H1 (cell line): Measurements from ENCODE around the gene NCK2. TPM values are rescaled to one million over a fixed set of nuclear protein-coding genes. Genes with fewer than 3 reads are reported as not detected.

Source experiments
- CTCF ChIA-PET: fragments of 300-600 bp; sonication (Branson Sonifier 250); formaldehyde crosslinking; loops from one replicate; lab custom pipeline; 2021; ENCODE audit not compliant: partially characterized antibody; lab: Charles Lee
- POLR2A ChIA-PET: fragments of 300-600 bp; sonication (Branson Sonifier 250); formaldehyde crosslinking; loops from one replicate; lab custom pipeline; 2021; ENCODE audit warnings: inconsistent platforms; ENCODE audit not compliant: partially characterized antibody; lab: Charles Lee
- DNase-seq, 2 experiments: peaks; one replicate each; pipeline versions ENCODE4 v3.0.0 to v3.0.0-alpha.2; 2010 to 2022; ENCODE audit warnings: low spot score in 2 of 2, low read depth in 1 of 2, mixed read lengths in 1 of 2
- FAIRE-seq: peaks from 2 replicates; lab custom pipeline; 2011; peaks lifted over from hg19 to GRCh38; lab: Jason Lieb, UNC
- H2AFZ ChIP-seq: 2 replicates; pipeline ENCODE4 v1.8.1; 2012; ENCODE audit warnings: low read length, inconsistent platforms
- H2AK5ac ChIP-seq: 2 replicates; pipeline ENCODE4 v1.6.1; 2013; ENCODE audit warnings: low read depth, low read length
- H2BK120ac ChIP-seq: replicated peaks from 2 replicates; pipeline ENCODE3; 2013; ENCODE audit warnings: low read depth, low read length, inconsistent platforms
- H2BK12ac ChIP-seq: 2 replicates; pipeline ENCODE4 v1.6.1; 2013; ENCODE audit warnings: low read depth, low read length
- H2BK15ac ChIP-seq: 2 replicates; pipeline ENCODE4 v1.6.1; 2013; ENCODE audit warnings: low read length
- H2BK20ac ChIP-seq: 2 replicates; pipeline ENCODE4 v1.6.1; 2013; ENCODE audit warnings: low read length
- H2BK5ac ChIP-seq: 2 replicates; pipeline ENCODE4 v1.6.1; 2013; ENCODE audit warnings: low read depth, low read length
- H3K14ac ChIP-seq: 2 replicates; pipeline ENCODE4 v1.6.1; 2013; ENCODE audit warnings: inconsistent platforms; ENCODE audit not compliant: insufficient read length
- H3K18ac ChIP-seq: 2 replicates; pipeline ENCODE4 v1.6.1; 2013; ENCODE audit warnings: low read length; ENCODE audit errors: extremely low read depth
- H3K23ac ChIP-seq: 2 replicates; pipeline ENCODE4 v1.6.1; 2013; ENCODE audit warnings: inconsistent platforms; ENCODE audit not compliant: insufficient read length
- H3K23me2 ChIP-seq: 2 replicates; pipeline ENCODE4 v1.6.1; 2013; ENCODE audit warnings: low read depth, low read length
- H3K27ac ChIP-seq: 2 replicates; pipeline ENCODE4 v1.6.1; 2011; ENCODE audit warnings: low read depth, low read length, inconsistent platforms
- H3K27me3 ChIP-seq, 4 experiments: replicated peaks in 1 of 4; 1 replicate in 1 of 4; 2 replicates in 3 of 4; pipeline versions ENCODE4 v1.6.1 to v1.8.1; 2011 to 2013; ENCODE audit warnings: low read length in 3 of 4, mild to moderate bottlenecking in 3 of 4, inconsistent platforms in 2 of 4, mixed read lengths in 2 of 4, moderate library complexity in 1 of 4; ENCODE audit not compliant: control insufficient read depth in 3 of 4, insufficient read depth in 3 of 4; ENCODE audit errors: extremely low read depth in 1 of 4
- H3K36me3 ChIP-seq, 4 experiments: 2 replicates each; pipeline versions ENCODE4 v1.6.1 to v1.8.1; 2011 to 2013; ENCODE audit warnings: mild to moderate bottlenecking in 4 of 4, low read length in 3 of 4, moderate library complexity in 2 of 4, control low read depth in 1 of 4, inconsistent platforms in 1 of 4; ENCODE audit not compliant: insufficient read depth in 4 of 4, control insufficient read depth in 2 of 4
- H3K4ac ChIP-seq: replicated peaks from 2 replicates; pipeline ENCODE3; 2013; ENCODE audit warnings: low read length, low read depth, mixed read lengths, inconsistent platforms; ENCODE audit not compliant: insufficient read length
- H3K4me1 ChIP-seq, 4 experiments: replicated peaks in 1 of 4; 1 replicate in 1 of 4; 2 replicates in 3 of 4; pipeline versions ENCODE4 v1.6.1 to v1.8.1; 2011 to 2013; ENCODE audit warnings: low read length in 3 of 4, inconsistent platforms in 2 of 4, mixed read lengths in 1 of 4; ENCODE audit not compliant: insufficient read depth in 4 of 4, control insufficient read depth in 3 of 4
- H3K4me2 ChIP-seq, 2 experiments: 2 replicates each; pipeline versions ENCODE4 v1.6.1 to v1.8.1; 2011 to 2013; ENCODE audit warnings: low read depth in 2 of 2, low read length in 2 of 2, control low read depth in 1 of 2, inconsistent platforms in 1 of 2, mild to moderate bottlenecking in 1 of 2; ENCODE audit not compliant: insufficient read depth in 1 of 2
- H3K4me3 ChIP-seq, 4 experiments: fragments of 200-600, 300-600 bp in 1 of 4; sonication (generic), shearing (Covaris generic), sonication (Bioruptor Twin) in 1 of 4; 2 replicates each; pipeline versions ENCODE4 v1.5.1 to v1.8.1; 2011 to 2016; ENCODE audit warnings: low read length in 4 of 4, low read depth in 3 of 4, control low read depth in 2 of 4, inconsistent platforms in 2 of 4, mild to moderate bottlenecking in 2 of 4, mixed read lengths in 1 of 4, moderate library complexity in 1 of 4; ENCODE audit not compliant: insufficient read depth in 2 of 4; ENCODE audit errors: extremely low read depth in 1 of 4
- H3K56ac ChIP-seq: replicated peaks from 2 replicates; pipeline ENCODE3; 2013; ENCODE audit warnings: low read depth, mild to moderate bottlenecking, mixed read lengths, low read length, inconsistent platforms; ENCODE audit not compliant: insufficient read length
- H3K79me1 ChIP-seq: 2 replicates; pipeline ENCODE4 v1.6.1; 2013; ENCODE audit warnings: low read depth, low read length, control low read depth
- H3K79me2 ChIP-seq, 2 experiments: 2 replicates each; pipeline versions ENCODE4 v1.6.1 to v1.8.1; 2012 to 2013; ENCODE audit warnings: low read length in 2 of 2, mild to moderate bottlenecking in 2 of 2, inconsistent platforms in 1 of 2; ENCODE audit not compliant: insufficient read depth in 2 of 2, control insufficient read depth in 1 of 2
- H3K9ac ChIP-seq, 4 experiments: replicated peaks in 1 of 4; 1 replicate in 1 of 4; 2 replicates in 3 of 4; pipeline versions ENCODE4 v1.6.1 to v1.8.1; 2011 to 2013; ENCODE audit warnings: low read depth in 3 of 4, low read length in 3 of 4, control low read depth in 2 of 4, mild to moderate bottlenecking in 2 of 4, moderate library complexity in 2 of 4, inconsistent platforms in 1 of 4; ENCODE audit errors: extremely low read depth in 1 of 4
- H3K9me3 ChIP-seq, 2 experiments: 2 replicates each; pipeline versions ENCODE4 v1.6.1 to v1.8.1; 2012 to 2013; ENCODE audit warnings: mild to moderate bottlenecking in 2 of 2, moderate library complexity in 2 of 2, control low read depth in 1 of 2, inconsistent platforms in 1 of 2, low read depth in 1 of 2, low read length in 1 of 2, mixed read lengths in 1 of 2; ENCODE audit not compliant: insufficient read depth in 2 of 2
- H4K20me1 ChIP-seq, 2 experiments: replicated peaks in 1 of 2; 2 replicates each; pipeline versions ENCODE3 to v1.8.1; 2011 to 2013; ENCODE audit warnings: inconsistent platforms in 2 of 2, low read length in 2 of 2, mild to moderate bottlenecking in 1 of 2; ENCODE audit not compliant: insufficient read depth in 2 of 2, control insufficient read depth in 1 of 2
- H4K5ac ChIP-seq: 2 replicates; pipeline ENCODE4 v1.6.1; 2013; ENCODE audit warnings: low read length, low read depth, mixed read lengths, inconsistent platforms; ENCODE audit not compliant: insufficient read length
- H4K8ac ChIP-seq: 2 replicates; pipeline ENCODE4 v1.8.0; 2013; ENCODE audit warnings: mild to moderate bottlenecking, moderate library complexity, low read length, inconsistent platforms; ENCODE audit not compliant: insufficient read depth; ENCODE audit errors: extremely low read depth
- H4K91ac ChIP-seq: replicated peaks from 2 replicates; pipeline ENCODE3; 2013; ENCODE audit warnings: low read length, mixed read lengths, inconsistent platforms; ENCODE audit not compliant: insufficient read length
- TEAD4 ChIP-seq: IDR thresholded peaks from 2 replicates; pipeline ENCODE4 v1.6.1; 2012; ENCODE audit warnings: low read depth, low read length, inconsistent platforms, mixed read lengths
- WGBS, 2 experiments: shearing (Covaris generic) in 1 of 2; methylation state at CpG; one replicate each; pipeline versions ENCODE4 v1.1.6 to v1.1.7; 2013 to 2015; ENCODE audit warnings: low lambda C conversion rate in 2 of 2, mixed read lengths in 2 of 2, inconsistent platforms in 1 of 2, low coverage in 1 of 2, missing lambda C conversion rate in 1 of 2; ENCODE audit not compliant: insufficient replicate concordance in 2 of 2, insufficient coverage in 1 of 2, insufficient read length in 1 of 2; ENCODE audit errors: extremely low coverage in 1 of 2, missing lambda C conversion rate in 1 of 2; 5-methylcytosine and 5-hydroxymethylcytosine counted together
- polyA plus RNA-seq, 7 experiments: library from polyadenylated mRNA; depleted of rRNA in 3 of 7; stranded (reverse) in 5 of 7; unstranded in 2 of 7; fragments of >200 nt in 5 of 7; fragments of 200-250 nt in 2 of 7; gene quantifications; 1 replicate in 5 of 7; 2 replicates in 1 of 7; 4 replicates in 1 of 7; pipeline versions ENCODE4 v1.2.1 to v1.2.3, GENCODE V29; 2011 to 2013; ENCODE audit warnings: missing spikeins in 2 of 7, mixed read lengths in 2 of 7
- total RNA-seq: library from RNA; stranded (reverse); fragmentation: NEBNext Ultra II Directional; extraction: Animal tissue kit (Norgen Biotek cat#: 25700); gene quantifications from 2 replicates; pipeline ENCODE4 v1.2.1, GENCODE V29; 2021
- TF ChIP-seq, protein P1 (sequence below): IDR thresholded peaks from 2 replicates; pipeline ENCODE4 v1.6.1; 2012; ENCODE audit warnings: low read length, inconsistent platforms

The NCK2 gene
- total and polyA plus RNA-seq, 2 of the 8 experiments (the other 6 are each of a cell fraction or from before 2014, with no cell fraction given): 30.3 to 65.7 TPM

DNA sequence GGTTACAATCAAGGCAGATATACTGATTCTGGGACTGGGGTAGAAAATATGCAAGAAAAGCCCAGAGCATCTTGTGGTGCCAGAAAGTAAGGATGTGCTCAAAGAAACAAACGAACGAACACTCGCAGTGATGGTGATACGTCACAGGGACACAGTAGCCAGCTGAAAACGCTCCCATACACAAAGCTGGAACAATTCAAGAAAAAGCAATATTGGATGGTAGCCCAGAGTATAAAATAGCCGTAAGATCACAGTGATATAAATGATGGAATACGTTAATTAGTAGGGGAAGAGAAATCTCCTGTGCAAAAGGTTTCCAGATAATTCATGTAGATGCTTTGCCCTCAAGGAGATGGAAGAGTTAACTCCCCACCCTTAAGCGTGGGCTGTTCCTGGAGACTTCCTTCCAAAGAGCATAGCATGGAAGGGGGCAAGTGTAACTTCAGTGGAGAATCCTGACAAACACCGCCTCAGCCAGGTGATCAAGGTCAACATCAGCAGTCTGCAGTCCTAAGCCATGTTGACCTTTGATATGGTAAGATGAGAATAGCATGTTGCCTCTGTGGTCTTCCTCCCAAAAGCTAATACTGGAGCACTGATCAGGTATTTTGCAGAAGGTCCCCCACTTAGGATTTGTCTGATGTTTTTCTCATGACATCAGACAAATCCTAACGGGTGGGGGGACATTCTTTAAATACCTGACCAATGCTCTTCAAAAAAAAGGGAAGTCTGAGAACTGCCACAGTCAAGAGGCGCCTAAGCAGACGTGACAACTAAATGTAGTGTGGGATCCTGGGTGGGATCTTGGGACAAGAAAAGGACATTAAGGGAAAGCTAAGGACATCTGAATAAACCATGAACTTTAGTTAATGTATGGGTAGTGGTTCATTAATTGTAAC is 99.0 kb downstream of the NCK2 start:
- TF ChIP-seq TEAD4: 0 out of 2 replicates have a peak, but pooled peaks have one; percentile 47
- TF ChIP-seq, protein P1, sequence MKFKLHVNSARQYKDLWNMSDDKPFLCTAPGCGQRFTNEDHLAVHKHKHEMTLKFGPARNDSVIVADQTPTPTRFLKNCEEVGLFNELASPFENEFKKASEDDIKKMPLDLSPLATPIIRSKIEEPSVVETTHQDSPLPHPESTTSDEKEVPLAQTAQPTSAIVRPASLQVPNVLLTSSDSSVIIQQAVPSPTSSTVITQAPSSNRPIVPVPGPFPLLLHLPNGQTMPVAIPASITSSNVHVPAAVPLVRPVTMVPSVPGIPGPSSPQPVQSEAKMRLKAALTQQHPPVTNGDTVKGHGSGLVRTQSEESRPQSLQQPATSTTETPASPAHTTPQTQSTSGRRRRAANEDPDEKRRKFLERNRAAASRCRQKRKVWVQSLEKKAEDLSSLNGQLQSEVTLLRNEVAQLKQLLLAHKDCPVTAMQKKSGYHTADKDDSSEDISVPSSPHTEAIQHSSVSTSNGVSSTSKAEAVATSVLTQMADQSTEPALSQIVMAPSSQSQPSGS: no peak
- no peak overlapping the region for H4K8ac ChIP-seq
- ChIA-PET POLR2A (no interaction called here), CTCF (interaction anchor here (0.5 to 1.2 kb wide), 3 partner anchors 13 to 97 kb away, joined by 3 to 4 read pairs (median 4); no protein-coding TSS in a partner anchor)
- H4K5ac ChIP-seq: no peak overlapping the region
- H3K36me3 ChIP-seq: no peaks in the 10 kb centered on the region
- H2BK20ac ChIP-seq: no peak overlapping the region
- H3K23me2 ChIP-seq: no peaks in the 10 kb centered on the region; the same call in 1 of the 2 replicates
- no peak for DNase-seq
- no peak overlapping the region for H3K4me3 ChIP-seq
- WGBS, 2 experiments: 81% methylated on average over 12 of the region's 12 CpGs; no CpG with 5 or more reads in 1 of the 2 experiments
- peak overlapping the region in 1 of 2 experiments; percentile 40; a peak in 1 of 4 replicates for H3K4me2 ChIP-seq
- 0 out of 2 replicates have a peak overlapping the region, but pooled peaks have one; percentile 58 for H2AK5ac ChIP-seq
- no peaks in the 10 kb centered on the region for H3K27me3 ChIP-seq
- H4K20me1 ChIP-seq: peaks cover 0 to 4% of the 10 kb centered on the region in 2 experiments
- no peak overlapping the region for H4K91ac ChIP-seq
- no peak overlapping the region for H2BK120ac ChIP-seq
- peaks cover 5% of the 10 kb centered on the region; the same call in 1 of the 2 replicates for H3K79me1 ChIP-seq
- no peaks in the 10 kb centered on the region for H3K9me3 ChIP-seq
- H3K18ac ChIP-seq: no peak overlapping the region
- H3K23ac ChIP-seq: no peak overlapping the region
- H2BK5ac ChIP-seq: no peak overlapping the region
- H3K27ac ChIP-seq: no peak overlapping the region
- no peak overlapping the region for H3K56ac ChIP-seq
- no peak overlapping the region for H3K14ac ChIP-seq
- H3K4me1 ChIP-seq: peaks cover 1 to 22% (median 5%) of the 10 kb centered on the region in 4 experiments; a peak in 6 of 7 replicates
- no peak overlapping the region for H2AFZ ChIP-seq
- H2BK12ac ChIP-seq: peak overlapping the region; percentile 77; the same call in 1 of the 2 replicates
- no peak overlapping the region for H3K4ac ChIP-seq
- FAIRE-seq: no peak
- H2BK15ac ChIP-seq: peak overlapping the region; percentile 32; the same call in 1 of the 2 replicates
- peaks cover 0 to 51% of the 10 kb centered on the region in 2 experiments; a peak in 3 of 4 replicates for H3K79me2 ChIP-seq
- H3K9ac ChIP-seq: no peak overlapping the region
